Measurements from ENCODE around the gene KLC1.

KLC1 gene

GRCh38 chr14:103715052-103716000, 86.3 kb downstream of the KLC1 start, which contains the start of the genes XRCC3 and ZFYVE21:
XRCC3 (minus strand) TSS chr14:103715451; CDS start chr14:103711087, 4,364 bp downstream.
ZFYVE21 (plus strand) TSS chr14:103715810; CDS start chr14:103715842, 32 bp downstream.
- no peaks in the 10 kb centered on the region for H3K9me3 ChIP-seq
- peaks cover 56% of the 10 kb centered on the region for H3K4me1 ChIP-seq
- H3K27ac ChIP-seq, result peak within 1 kb of the TSS; percentile 96
- TF ChIP-seq Cebpa-rat (IDR thresholded peaks at IDR 0.05), result no peak
- H3K4me3 ChIP-seq, result peak within 1 kb of the TSS; percentile 95
- peak within 1 kb of the TSS; percentile 100 for H3K4me2 ChIP-seq
- peak within 1 kb of the TSS; percentile 97 for H3K9ac ChIP-seq
- peaks cover 31% of the 10 kb centered on the region for H3K36me3 ChIP-seq
- H3K27me3 ChIP-seq, result no peaks in the 10 kb centered on the region
- peaks cover 78% of the 10 kb centered on the region for H4K20me1 ChIP-seq

DNA sequence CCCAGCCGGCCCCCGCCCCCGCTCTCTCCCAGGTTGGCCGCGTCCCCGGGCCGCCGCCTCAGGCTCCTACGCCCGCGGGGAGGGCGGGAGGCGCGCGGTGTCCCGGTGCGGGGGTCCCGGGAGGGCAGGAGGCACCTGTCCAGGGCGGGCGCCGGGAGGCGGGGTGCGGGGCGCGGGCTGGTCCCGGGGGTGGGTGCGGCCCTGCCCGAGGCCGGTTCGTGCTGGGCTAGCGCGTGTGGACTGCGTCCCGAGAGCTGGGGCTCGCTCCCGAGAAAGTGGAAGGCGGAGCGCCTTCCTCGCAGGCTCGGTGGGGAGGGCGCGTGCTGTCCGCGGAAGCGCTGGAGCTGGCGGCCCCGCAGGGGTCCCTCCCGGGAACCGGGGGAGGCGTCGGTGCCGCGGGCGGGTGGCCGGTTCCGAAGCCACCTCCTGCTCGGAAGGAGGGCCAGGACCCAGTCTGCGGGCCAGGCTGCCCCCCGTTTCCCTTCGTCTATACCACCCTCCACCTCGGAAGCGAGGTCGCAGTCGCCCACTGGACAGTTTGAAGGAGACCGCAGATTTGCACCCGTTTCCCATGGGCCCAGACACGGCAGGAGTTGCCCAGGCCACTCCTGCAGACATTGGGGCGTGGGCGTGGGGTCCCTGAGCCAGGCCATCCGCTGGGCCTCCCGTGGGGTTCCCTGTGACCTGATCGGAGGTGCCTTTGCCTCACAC, 87.2 kb downstream of the KLC1 start:
- no peak for TF ChIP-seq Cebpa-rat (IDR thresholded peaks at IDR 0.05)
- Histone ChIP-seq H3K9me3 (no peaks in the 10 kb centered on the region), H3K27ac (peak overlapping the region; percentile 73), H3K9ac (peak overlapping the region; percentile 87), H3K27me3 (no peaks in the 10 kb centered on the region), H4K20me1 (peaks cover 82% of the 10 kb centered on the region), H3K4me3 (peak overlapping the region; percentile 95), H3K4me2 (peak overlapping the region; percentile 100), H3K36me3 (peaks cover 28% of the 10 kb centered on the region), H3K4me1 (peaks cover 56% of the 10 kb centered on the region)

DNA sequence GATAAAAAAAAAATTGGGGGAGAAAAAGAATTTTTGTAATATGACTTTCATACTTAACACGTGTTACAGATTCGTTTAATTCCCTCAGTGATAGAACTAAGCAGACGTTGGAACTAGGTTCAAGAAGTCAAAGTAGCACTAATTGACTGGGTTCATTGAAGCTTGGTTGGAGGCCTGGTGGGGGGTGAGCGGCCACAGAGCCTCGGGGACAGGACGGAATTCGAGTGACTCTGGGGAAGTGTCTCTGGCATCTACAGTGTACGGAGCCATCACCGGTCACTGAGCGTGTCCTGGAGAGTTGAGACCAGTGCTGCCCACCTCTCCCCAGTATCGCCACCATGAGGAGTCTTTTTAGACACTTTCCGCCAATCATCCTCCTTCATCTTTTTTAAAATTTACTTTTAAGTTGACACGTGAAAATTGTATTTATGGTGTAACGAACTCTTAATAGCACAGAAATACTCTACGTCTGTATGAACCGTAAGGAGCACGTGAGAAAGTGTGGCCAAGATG, 87.9 kb downstream of the KLC1 start:
- Histone ChIP-seq H3K36me3 (peaks cover 27% of the 10 kb centered on the region), H3K9me3 (no peaks in the 10 kb centered on the region), H3K4me1 (peaks cover 56% of the 10 kb centered on the region), H3K27ac (no peak overlapping the region), H3K27me3 (no peaks in the 10 kb centered on the region), H4K20me1 (peaks cover 82% of the 10 kb centered on the region), H3K9ac (peak overlapping the region; percentile 87; the same call in 1 of the 2 replicates), H3K4me3 (peak overlapping the region; percentile 95), H3K4me2 (peak overlapping the region; percentile 100)
- no peak for TF ChIP-seq Cebpa-rat (IDR thresholded peaks at IDR 0.05)

DNA sequence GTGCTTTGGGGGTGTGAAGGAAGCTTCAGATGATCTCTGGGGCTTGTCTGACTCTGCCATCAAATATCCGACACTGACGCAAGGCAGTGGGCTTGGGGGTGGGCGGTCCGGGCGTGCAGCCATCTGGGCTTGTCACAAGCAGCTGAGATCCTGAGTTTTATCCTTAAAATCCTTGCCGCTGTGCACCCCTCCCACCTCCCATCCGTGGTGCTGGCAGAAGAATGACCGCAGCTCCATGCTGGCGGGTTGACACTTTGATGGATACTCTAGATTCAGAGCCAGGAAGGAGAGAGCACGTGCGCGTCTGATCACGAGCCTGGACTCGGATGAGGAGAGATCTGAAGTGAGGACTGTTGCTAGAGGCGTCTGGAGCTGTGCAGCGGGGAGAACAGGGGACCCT, 89.6 kb downstream of the KLC1 start:
- Histone ChIP-seq H3K4me2 (peak overlapping the region; percentile 53), H3K9me3 (no peaks in the 10 kb centered on the region), H3K4me1 (peaks cover 54% of the 10 kb centered on the region), H4K20me1 (peaks cover 77% of the 10 kb centered on the region), H3K27me3 (no peaks in the 10 kb centered on the region), H3K4me3 (no peak overlapping the region), H3K36me3 (peaks cover 12% of the 10 kb centered on the region; the same call in 1 of the 2 replicates), H3K9ac (peak overlapping the region; percentile 15; the same call in 1 of the 2 replicates), H3K27ac (no peak overlapping the region)
- no peak for TF ChIP-seq Cebpa-rat (IDR thresholded peaks at IDR 0.05)

DNA sequence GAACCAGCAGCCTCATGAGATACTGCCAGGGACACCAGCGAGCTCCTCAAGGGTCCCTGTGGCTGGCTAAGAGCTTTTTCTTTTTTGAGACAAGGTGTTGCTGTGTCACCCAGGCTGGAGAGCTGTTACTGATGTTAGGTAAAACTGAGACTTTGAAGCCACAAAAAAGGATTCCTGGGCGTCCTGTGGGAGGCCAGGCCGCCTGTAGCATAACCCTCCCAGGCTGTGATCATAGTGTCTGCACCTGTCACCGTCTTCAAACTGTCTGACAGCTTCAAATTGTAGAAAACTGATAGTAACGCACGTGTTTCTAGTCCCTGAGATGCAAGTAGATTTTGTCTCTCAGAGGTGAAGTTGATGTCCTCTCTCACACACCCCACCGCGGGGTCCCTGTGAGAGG, 90.7 kb downstream of the KLC1 start:
- Histone ChIP-seq H3K4me1 (peaks cover 42% of the 10 kb centered on the region), H3K27me3 (no peaks in the 10 kb centered on the region), H3K4me3 (no peak overlapping the region), H3K36me3 (peaks cover 16% of the 10 kb centered on the region; the same call in 1 of the 2 replicates), H3K4me2 (peak overlapping the region; percentile 53), H3K9me3 (no peaks in the 10 kb centered on the region), H4K20me1 (peaks cover 81% of the 10 kb centered on the region), H3K27ac (no peak overlapping the region), H3K9ac (0 out of 2 replicates have a peak overlapping the region, but pooled peaks have one; percentile 19)
- TF ChIP-seq Cebpa-rat (IDR thresholded peaks at IDR 0.05), result no peak

DNA sequence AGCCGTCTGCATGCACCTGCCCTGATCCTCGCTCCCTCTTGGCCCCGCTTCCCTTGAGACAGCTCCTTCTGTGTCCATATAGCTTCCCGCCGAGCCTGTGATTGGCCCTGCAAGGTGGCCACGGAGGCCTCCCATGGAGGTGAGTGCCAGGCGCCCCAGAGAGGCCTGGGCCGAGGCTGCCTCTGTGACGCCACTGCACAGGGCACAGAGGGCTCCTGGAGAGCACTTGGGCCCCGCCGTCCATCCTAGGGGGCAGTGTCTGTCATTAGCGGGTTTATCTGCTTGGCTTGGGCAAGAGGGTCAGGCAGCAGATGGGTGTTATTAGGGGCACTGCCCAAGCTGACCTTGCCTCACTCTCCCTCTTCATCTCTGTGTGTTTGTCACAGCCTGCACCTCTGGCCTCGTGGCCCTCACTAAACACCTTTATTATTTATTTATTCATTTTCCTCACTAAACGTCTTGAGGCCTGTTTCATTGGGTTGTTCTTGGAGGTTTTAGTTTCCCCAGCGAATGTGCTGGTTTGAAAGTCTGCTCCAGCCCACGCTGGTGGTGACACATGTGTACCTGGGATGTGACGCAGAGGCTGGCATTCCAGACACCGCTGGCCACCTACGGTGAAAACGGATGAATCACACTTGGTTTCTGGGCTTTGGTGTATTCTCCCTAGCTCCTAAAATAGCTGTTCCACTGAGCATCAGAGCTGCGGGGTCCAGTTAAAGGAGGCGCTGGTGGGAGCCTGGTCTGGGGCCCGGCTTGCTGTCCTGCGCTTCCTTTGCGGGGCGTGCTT, 92.5 kb downstream of the KLC1 start:
- Histone ChIP-seq H3K9ac (no peak overlapping the region), H3K9me3 (no peaks in the 10 kb centered on the region), H3K4me3 (no peak overlapping the region), H3K4me2 (no peak overlapping the region), H4K20me1 (peaks cover 95% of the 10 kb centered on the region), H3K36me3 (peaks cover 34% of the 10 kb centered on the region), H3K27ac (no peak overlapping the region), H3K27me3 (no peaks in the 10 kb centered on the region), H3K4me1 (peaks cover 38% of the 10 kb centered on the region)
- TF ChIP-seq Cebpa-rat (IDR thresholded peaks at IDR 0.05), result no peak

- no peak overlapping the region for H3K27ac ChIP-seq
- H3K4me1 ChIP-seq, result peaks cover 16% of the 10 kb centered on the region
- H4K20me1 ChIP-seq, result peaks cover 82% of the 10 kb centered on the region
- peaks cover 50% of the 10 kb centered on the region for H3K36me3 ChIP-seq
- no peak overlapping the region for H3K4me2 ChIP-seq
- no peak overlapping the region for H3K4me3 ChIP-seq
- H3K9ac ChIP-seq, result no peak overlapping the region
- TF ChIP-seq Cebpa-rat (IDR thresholded peaks at IDR 0.05), result no peak
- H3K27me3 ChIP-seq, result no peaks in the 10 kb centered on the region
- H3K9me3 ChIP-seq, result no peaks in the 10 kb centered on the region
These were observed 94.7 kb downstream of the KLC1 start for GRCh38 chr14:103723748-103724081.

DNA sequence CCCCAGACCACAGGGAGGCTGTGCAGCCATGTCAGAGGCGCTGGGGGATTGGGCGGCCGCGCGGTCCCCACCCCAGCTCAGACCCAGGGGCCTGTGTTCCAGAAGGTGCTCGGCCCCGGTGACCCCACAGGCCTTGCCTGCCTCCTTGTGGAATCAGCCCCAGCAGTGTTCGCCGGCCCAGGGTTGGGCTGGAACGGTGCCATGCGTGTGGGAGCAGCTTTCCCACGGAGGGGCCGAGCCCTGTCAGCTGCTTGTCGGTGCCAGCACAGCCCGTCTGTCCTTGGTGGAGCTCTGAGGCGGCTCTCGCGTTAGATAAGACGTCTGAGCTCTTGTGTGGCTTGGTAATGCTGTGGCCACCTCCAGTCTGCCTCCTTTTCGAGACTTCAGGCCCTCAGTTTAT, 95.1 kb downstream of the KLC1 start:
- Histone ChIP-seq H3K4me3 (no peak overlapping the region), H4K20me1 (peaks cover 80% of the 10 kb centered on the region), H3K36me3 (peaks cover 54% of the 10 kb centered on the region), H3K4me1 (peaks cover 12% of the 10 kb centered on the region), H3K27ac (no peak overlapping the region), H3K9me3 (no peaks in the 10 kb centered on the region), H3K9ac (no peak overlapping the region), H3K4me2 (no peak overlapping the region), H3K27me3 (no peaks in the 10 kb centered on the region)
- TF ChIP-seq Cebpa-rat (IDR thresholded peaks at IDR 0.05), result no peak

All from BLaER1 (cell line).